GM23338 (cell line): ENCODE results near the gene ADORA1. TPM values are rescaled to one million over a fixed set of nuclear protein-coding genes. Genes with fewer than 3 reads are reported as not detected.

ENCODE experiments used
- ATAC-seq: fragments of 200-7000 bp; cut with Tn5 transposase; 3 replicates; pipeline ENCODE4 v1.9.1; 2020
- DNase-seq: peaks from one replicate; pipeline ENCODE4 v3.0.0-alpha.2; 2015; ENCODE audit warnings: low spot score
- H2AFZ ChIP-seq: fragments of 200-600 bp; sonication (generic); 2 replicates; pipeline ENCODE4 v1.8.0; 2016; ENCODE audit warnings: antibody characterized with exemption, mild to moderate bottlenecking, moderate library complexity
- H3F3A ChIP-seq: fragments of 200-600 bp; sonication (generic); replicated peaks from 2 replicates; pipeline ENCODE4 v1.8.0; 2017; ENCODE audit warnings: antibody characterized with exemption, mixed run types, low read depth
- H3K27ac ChIP-seq: fragments of 200-600 bp; sonication (generic); 2 replicates; pipeline ENCODE4 v1.6.1; 2016; ENCODE audit warnings: low read depth
- H3K27me3 ChIP-seq: fragments of 200-600 bp; sonication (generic); 2 replicates; pipeline ENCODE4 v1.8.0; 2016; ENCODE audit warnings: mild to moderate bottlenecking, mixed run types, moderate library complexity; ENCODE audit not compliant: insufficient read depth
- H3K36me3 ChIP-seq: fragments of 200-600 bp; sonication (generic); 2 replicates; pipeline ENCODE4 v1.8.0; 2016; ENCODE audit warnings: mild to moderate bottlenecking; ENCODE audit not compliant: insufficient read depth
- H3K4me1 ChIP-seq: fragments of 200-600 bp; sonication (generic); 2 replicates; pipeline ENCODE4 v1.8.0; 2016; ENCODE audit warnings: mild to moderate bottlenecking, moderate library complexity; ENCODE audit not compliant: insufficient read depth
- H3K4me2 ChIP-seq: fragments of 200-600 bp; sonication (generic); 2 replicates; pipeline ENCODE4 v1.7.1; 2017; ENCODE audit warnings: mixed run types
- H3K4me3 ChIP-seq: fragments of 200-600 bp; sonication (generic); 2 replicates; pipeline ENCODE4 v1.6.1; 2016; ENCODE audit warnings: mixed run types
- H3K79me2 ChIP-seq: fragments of 200-600 bp; sonication (generic); replicated peaks from 2 replicates; pipeline ENCODE4 v1.8.0; 2017; ENCODE audit warnings: mild to moderate bottlenecking; ENCODE audit not compliant: insufficient read depth
- H3K9me2 ChIP-seq: fragments of 200-600 bp; sonication (generic); 2 replicates; pipeline ENCODE4 v1.8.0; 2017; ENCODE audit not compliant: insufficient read depth
- H4K20me1 ChIP-seq: fragments of 200-600 bp; sonication (generic); replicated peaks from 2 replicates; pipeline ENCODE4 v1.8.0; 2017; ENCODE audit warnings: mild to moderate bottlenecking; ENCODE audit not compliant: insufficient read depth
- H3K27ac Mint-ChIP-seq: 2 replicates; pipeline ENCODE4 v1.8.0; 2020; ENCODE audit warnings: inconsistent platforms, mild to moderate bottlenecking, moderate library complexity, mixed read lengths
- H3K27me3 Mint-ChIP-seq: 3 replicates; pipeline ENCODE4 v1.8.0; 2022; ENCODE audit warnings: low read depth, mild to moderate bottlenecking, moderate library complexity, mixed read lengths, inconsistent platforms; ENCODE audit not compliant: insufficient read depth, poor library complexity
- H3K36me3 Mint-ChIP-seq: 3 replicates; pipeline ENCODE4 v1.8.0; 2021; ENCODE audit warnings: low read depth, mild to moderate bottlenecking, inconsistent platforms, moderate library complexity, mixed read lengths
- H3K4me1 Mint-ChIP-seq: 3 replicates; pipeline ENCODE4 v1.8.0; 2020; ENCODE audit warnings: mild to moderate bottlenecking, inconsistent platforms, mixed read lengths
- H3K4me3 Mint-ChIP-seq: 3 replicates; pipeline ENCODE4 v1.8.0; 2021; ENCODE audit warnings: moderate library complexity, mild to moderate bottlenecking, inconsistent platforms, mixed read lengths
- H3K9me3 Mint-ChIP-seq: 3 replicates; pipeline ENCODE4 v1.8.0; 2020; ENCODE audit warnings: moderate library complexity, mild to moderate bottlenecking, inconsistent platforms, mixed read lengths
- CREB1 ChIP-seq: fragments of 250-450 bp; sonication (Bioruptor Pico); IDR thresholded peaks from 2 replicates; pipeline ENCODE4 v1.5.0; 2020; ENCODE audit warnings: low read depth, mild to moderate bottlenecking, moderate library complexity
- EZH2phosphoT487 ChIP-seq: fragments of 200-600 bp; sonication (generic); IDR thresholded peaks from one replicate; pipeline ENCODE4 v1.8.1; 2018; ENCODE audit warnings: antibody characterized with exemption; ENCODE audit not compliant: unreplicated experiment
- POLR2AphosphoS5 ChIP-seq: IDR thresholded peaks from 2 replicates; pipeline ENCODE4 v1.6.1; 2016; ENCODE audit warnings: antibody characterized with exemption, low read depth
- STAT1 ChIP-seq: IDR thresholded peaks from one replicate; pipeline ENCODE4 v1.6.1; 2016; ENCODE audit warnings: antibody characterized with exemption; ENCODE audit not compliant: unreplicated experiment
- ZNF114 ChIP-seq: fragments of 250-450 bp; sonication (Bioruptor Pico); IDR thresholded peaks from 2 replicates; pipeline ENCODE4 v1.5.0; 2020; ENCODE audit warnings: mild to moderate bottlenecking, moderate library complexity
- polyA plus RNA-seq: library from polyadenylated mRNA; unstranded; fragments of >200 nt; fragmentation: Nextera tagmentation; extraction: Ambion mirVana; gene quantifications from 2 replicates; pipeline ENCODE4 v1.2.1, GENCODE V29; 2016
- total RNA-seq: library from RNA; depleted of rRNA; stranded (reverse); fragments of >200 nt; shearing (Covaris generic); gene quantifications from 2 replicates; pipeline ENCODE4 v1.2.3, GENCODE V29; 2014
- TF ChIP-seq, protein P1 (sequence below): fragments of 250-450 bp; sonication (Bioruptor Pico); IDR thresholded peaks from 2 replicates; pipeline ENCODE4 v1.5.0; 2020; ENCODE audit warnings: mild to moderate bottlenecking, moderate library complexity
- TF ChIP-seq, protein P2 (sequence below), 2 experiments: fragments of 200-600 bp in 1 of 2; sonication (generic) in 1 of 2; conservative IDR thresholded peaks; 2 replicates each; pipeline versions ENCODE4 v1.5.1 to v1.6.1; 2016 to 2017; ENCODE audit warnings: antibody characterized with exemption in 2 of 2, low read depth in 2 of 2, mild to moderate bottlenecking in 2 of 2, moderate library complexity in 1 of 2
- TF ChIP-seq, protein P3 (sequence below): IDR thresholded peaks from one replicate; pipeline ENCODE4 v1.6.1; 2018; ENCODE audit warnings: antibody characterized with exemption; ENCODE audit not compliant: unreplicated experiment

ADORA1 gene
- total and polyA plus RNA-seq, 2 experiments from 2014 or later, result 0.63 to 1.8 TPM

DNA sequence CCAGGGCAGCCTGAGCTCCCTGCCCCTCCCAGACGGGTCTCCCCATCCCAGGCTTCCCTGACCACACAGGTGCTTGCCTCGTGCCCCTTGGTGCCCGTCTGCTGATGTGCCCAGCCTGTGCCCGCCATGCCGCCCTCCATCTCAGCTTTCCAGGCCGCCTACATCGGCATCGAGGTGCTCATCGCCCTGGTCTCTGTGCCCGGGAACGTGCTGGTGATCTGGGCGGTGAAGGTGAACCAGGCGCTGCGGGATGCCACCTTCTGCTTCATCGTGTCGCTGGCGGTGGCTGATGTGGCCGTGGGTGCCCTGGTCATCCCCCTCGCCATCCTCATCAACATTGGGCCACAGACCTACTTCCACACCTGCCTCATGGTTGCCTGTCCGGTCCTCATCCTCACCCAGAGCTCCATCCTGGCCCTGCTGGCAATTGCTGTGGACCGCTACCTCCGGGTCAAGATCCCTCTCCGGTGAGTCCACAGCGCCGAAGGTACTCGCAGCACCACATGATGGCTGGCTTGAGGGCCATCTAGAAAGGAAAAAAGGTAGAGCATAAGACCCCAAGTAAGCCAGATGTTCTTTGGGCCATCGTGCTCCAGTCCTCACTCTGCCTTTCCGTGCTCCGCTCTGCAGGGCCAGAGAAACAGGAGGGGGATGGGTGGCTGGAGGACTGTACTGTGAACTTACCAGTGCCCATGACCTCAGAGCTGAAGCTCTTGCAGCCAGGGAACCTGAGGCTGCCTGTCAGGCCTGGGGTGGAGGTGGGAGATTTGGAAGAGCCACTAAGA is 1.4 kb downstream of the ADORA1 start:
- Mint-ChIP-seq H3K9me3 (no peaks in the 10 kb centered on the region), H3K4me3 (peak overlapping the region; percentile 79), H3K27me3 (peaks cover 37% of the 10 kb centered on the region), H3K36me3 (no peaks in the 10 kb centered on the region), H3K4me1 (peaks cover 36% of the 10 kb centered on the region), H3K27ac (no peak overlapping the region)
- H3K36me3 ChIP-seq, result no peaks in the 10 kb centered on the region
- no peaks in the 10 kb centered on the region for H3K9me2 ChIP-seq
- no peak for TF ChIP-seq STAT1
- TF ChIP-seq, protein P1, sequence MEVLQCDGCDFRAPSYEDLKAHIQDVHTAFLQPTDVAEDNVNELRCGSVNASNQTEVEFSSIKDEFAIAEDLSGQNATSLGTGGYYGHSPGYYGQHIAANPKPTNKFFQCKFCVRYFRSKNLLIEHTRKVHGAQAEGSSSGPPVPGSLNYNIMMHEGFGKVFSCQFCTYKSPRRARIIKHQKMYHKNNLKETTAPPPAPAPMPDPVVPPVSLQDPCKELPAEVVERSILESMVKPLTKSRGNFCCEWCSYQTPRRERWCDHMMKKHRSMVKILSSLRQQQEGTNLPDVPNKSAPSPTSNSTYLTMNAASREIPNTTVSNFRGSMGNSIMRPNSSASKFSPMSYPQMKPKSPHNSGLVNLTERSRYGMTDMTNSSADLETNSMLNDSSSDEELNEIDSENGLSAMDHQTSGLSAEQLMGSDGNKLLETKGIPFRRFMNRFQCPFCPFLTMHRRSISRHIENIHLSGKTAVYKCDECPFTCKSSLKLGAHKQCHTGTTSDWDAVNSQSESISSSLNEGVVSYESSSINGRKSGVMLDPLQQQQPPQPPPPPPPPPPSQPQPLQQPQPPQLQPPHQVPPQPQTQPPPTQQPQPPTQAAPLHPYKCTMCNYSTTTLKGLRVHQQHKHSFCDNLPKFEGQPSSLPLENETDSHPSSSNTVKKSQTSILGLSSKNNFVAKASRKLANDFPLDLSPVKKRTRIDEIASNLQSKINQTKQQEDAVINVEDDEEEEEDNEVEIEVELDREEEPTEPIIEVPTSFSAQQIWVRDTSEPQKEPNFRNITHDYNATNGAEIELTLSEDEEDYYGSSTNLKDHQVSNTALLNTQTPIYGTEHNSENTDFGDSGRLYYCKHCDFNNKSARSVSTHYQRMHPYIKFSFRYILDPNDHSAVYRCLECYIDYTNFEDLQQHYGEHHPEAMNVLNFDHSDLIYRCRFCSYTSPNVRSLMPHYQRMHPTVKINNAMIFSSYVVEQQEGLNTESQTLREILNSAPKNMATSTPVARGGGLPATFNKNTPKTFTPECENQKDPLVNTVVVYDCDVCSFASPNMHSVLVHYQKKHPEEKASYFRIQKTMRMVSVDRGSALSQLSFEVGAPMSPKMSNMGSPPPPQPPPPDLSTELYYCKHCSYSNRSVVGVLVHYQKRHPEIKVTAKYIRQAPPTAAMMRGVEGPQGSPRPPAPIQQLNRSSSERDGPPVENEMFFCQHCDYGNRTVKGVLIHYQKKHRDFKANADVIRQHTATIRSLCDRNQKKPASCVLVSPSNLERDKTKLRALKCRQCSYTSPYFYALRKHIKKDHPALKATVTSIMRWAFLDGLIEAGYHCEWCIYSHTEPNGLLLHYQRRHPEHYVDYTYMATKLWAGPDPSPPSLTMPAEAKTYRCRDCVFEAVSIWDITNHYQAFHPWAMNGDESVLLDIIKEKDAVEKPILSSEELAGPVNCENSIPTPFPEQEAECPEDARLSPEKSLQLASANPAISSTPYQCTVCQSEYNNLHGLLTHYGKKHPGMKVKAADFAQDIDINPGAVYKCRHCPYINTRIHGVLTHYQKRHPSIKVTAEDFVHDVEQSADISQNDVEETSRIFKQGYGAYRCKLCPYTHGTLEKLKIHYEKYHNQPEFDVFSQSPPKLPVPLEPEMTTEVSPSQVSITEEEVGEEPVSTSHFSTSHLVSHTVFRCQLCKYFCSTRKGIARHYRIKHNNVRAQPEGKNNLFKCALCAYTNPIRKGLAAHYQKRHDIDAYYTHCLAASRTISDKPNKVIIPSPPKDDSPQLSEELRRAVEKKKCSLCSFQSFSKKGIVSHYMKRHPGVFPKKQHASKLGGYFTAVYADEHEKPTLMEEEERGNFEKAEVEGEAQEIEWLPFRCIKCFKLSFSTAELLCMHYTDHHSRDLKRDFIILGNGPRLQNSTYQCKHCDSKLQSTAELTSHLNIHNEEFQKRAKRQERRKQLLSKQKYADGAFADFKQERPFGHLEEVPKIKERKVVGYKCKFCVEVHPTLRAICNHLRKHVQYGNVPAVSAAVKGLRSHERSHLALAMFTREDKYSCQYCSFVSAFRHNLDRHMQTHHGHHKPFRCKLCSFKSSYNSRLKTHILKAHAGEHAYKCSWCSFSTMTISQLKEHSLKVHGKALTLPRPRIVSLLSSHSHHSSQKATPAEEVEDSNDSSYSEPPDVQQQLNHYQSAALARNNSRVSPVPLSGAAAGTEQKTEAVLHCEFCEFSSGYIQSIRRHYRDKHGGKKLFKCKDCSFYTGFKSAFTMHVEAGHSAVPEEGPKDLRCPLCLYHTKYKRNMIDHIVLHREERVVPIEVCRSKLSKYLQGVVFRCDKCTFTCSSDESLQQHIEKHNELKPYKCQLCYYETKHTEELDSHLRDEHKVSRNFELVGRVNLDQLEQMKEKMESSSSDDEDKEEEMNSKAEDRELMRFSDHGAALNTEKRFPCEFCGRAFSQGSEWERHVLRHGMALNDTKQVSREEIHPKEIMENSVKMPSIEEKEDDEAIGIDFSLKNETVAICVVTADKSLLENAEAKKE (CRISPR knock-in tag), result no peak
- ATAC-seq, result no peak
- no peak for DNase-seq
- H3K27me3 ChIP-seq, result peaks cover 35% of the 10 kb centered on the region
- no peaks in the 10 kb centered on the region for H3K79me2 ChIP-seq
- no peak overlapping the region for H3K27ac ChIP-seq
- peak overlapping the region; percentile 83 for H3K4me3 ChIP-seq
- H2AFZ ChIP-seq, result peak overlapping the region; percentile 99
- peaks cover 17% of the 10 kb centered on the region for H3K4me1 ChIP-seq
- 0 out of 2 replicates have a peak, but pooled peaks cover 3% of the 10 kb centered on the region for H3F3A ChIP-seq
- no peaks in the 10 kb centered on the region for H4K20me1 ChIP-seq
- H3K4me2 ChIP-seq, result peak overlapping the region; percentile 98

DNA sequence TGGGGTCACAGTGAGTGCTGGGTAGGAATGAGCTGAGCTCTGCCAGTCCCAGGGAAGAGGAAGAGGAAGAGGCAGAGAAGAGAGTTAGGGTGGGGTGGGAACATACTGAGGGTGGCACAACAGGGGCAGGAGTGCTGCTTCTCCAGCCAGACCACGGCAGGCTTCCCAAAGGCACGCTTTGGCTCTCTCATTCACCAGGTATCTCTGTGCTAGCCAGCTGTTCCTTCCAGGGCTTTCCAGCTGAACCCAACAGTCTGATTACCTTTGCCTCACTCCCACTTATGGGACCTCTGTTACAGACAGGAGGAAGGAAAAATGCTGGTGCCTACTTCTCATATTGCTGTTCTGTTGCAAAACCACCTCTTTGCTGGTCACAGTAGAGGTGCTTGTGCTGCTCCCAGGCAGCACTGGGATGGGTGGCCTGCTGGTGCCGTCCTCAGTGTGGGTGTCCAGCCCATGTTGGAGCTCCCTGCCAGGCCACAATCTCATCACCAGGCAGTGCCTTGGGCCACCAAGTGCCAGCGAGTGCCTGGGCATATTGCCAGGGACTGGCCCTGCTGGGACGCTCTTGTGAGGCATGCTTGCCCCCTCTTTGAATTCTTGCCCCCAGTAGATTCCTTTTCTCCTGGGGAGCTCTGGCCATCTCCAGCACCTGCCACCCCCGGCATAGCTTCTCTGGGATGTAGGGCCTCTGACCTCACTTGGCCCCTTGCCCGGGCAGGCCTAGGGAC is 2.1 kb downstream of the ADORA1 start:
- Histone ChIP-seq H3K36me3 (no peaks in the 10 kb centered on the region), H3K4me3 (no peak overlapping the region), H3K79me2 (no peaks in the 10 kb centered on the region), H3K27me3 (peaks cover 35% of the 10 kb centered on the region), H2AFZ (no peak overlapping the region), H3K9me2 (no peaks in the 10 kb centered on the region), H3F3A (0 out of 2 replicates have a peak, but pooled peaks cover 3% of the 10 kb centered on the region), H3K4me2 (no peak overlapping the region), H3K27ac (no peak overlapping the region), H4K20me1 (no peaks in the 10 kb centered on the region), H3K4me1 (peaks cover 23% of the 10 kb centered on the region)
- Mint-ChIP-seq H3K4me3 (no peak overlapping the region), H3K27me3 (peaks cover 39% of the 10 kb centered on the region), H3K4me1 (peaks cover 35% of the 10 kb centered on the region), H3K36me3 (no peaks in the 10 kb centered on the region), H3K9me3 (no peaks in the 10 kb centered on the region), H3K27ac (no peak overlapping the region)
- no peak for ATAC-seq
- DNase-seq, result no peak
- TF ChIP-seq, protein P2, sequence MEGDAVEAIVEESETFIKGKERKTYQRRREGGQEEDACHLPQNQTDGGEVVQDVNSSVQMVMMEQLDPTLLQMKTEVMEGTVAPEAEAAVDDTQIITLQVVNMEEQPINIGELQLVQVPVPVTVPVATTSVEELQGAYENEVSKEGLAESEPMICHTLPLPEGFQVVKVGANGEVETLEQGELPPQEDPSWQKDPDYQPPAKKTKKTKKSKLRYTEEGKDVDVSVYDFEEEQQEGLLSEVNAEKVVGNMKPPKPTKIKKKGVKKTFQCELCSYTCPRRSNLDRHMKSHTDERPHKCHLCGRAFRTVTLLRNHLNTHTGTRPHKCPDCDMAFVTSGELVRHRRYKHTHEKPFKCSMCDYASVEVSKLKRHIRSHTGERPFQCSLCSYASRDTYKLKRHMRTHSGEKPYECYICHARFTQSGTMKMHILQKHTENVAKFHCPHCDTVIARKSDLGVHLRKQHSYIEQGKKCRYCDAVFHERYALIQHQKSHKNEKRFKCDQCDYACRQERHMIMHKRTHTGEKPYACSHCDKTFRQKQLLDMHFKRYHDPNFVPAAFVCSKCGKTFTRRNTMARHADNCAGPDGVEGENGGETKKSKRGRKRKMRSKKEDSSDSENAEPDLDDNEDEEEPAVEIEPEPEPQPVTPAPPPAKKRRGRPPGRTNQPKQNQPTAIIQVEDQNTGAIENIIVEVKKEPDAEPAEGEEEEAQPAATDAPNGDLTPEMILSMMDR (conservative IDR thresholded peaks at IDR 0.05; ENCODE audit: low read depth in 2 of 2), result no peak
- no peak for TF ChIP-seq ZNF114
- TF ChIP-seq POLR2AphosphoS5, result no peak
- TF ChIP-seq, protein P3, sequence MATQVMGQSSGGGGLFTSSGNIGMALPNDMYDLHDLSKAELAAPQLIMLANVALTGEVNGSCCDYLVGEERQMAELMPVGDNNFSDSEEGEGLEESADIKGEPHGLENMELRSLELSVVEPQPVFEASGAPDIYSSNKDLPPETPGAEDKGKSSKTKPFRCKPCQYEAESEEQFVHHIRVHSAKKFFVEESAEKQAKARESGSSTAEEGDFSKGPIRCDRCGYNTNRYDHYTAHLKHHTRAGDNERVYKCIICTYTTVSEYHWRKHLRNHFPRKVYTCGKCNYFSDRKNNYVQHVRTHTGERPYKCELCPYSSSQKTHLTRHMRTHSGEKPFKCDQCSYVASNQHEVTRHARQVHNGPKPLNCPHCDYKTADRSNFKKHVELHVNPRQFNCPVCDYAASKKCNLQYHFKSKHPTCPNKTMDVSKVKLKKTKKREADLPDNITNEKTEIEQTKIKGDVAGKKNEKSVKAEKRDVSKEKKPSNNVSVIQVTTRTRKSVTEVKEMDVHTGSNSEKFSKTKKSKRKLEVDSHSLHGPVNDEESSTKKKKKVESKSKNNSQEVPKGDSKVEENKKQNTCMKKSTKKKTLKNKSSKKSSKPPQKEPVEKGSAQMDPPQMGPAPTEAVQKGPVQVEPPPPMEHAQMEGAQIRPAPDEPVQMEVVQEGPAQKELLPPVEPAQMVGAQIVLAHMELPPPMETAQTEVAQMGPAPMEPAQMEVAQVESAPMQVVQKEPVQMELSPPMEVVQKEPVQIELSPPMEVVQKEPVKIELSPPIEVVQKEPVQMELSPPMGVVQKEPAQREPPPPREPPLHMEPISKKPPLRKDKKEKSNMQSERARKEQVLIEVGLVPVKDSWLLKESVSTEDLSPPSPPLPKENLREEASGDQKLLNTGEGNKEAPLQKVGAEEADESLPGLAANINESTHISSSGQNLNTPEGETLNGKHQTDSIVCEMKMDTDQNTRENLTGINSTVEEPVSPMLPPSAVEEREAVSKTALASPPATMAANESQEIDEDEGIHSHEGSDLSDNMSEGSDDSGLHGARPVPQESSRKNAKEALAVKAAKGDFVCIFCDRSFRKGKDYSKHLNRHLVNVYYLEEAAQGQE, result no peak
- no peak for TF ChIP-seq CREB1 (CRISPR knock-in tag)
- no peak for TF ChIP-seq EZH2phosphoT487
- no peak for TF ChIP-seq STAT1
